22Rv1 (cell line): Measurements from ENCODE around the gene SYNPO.

Experiments used
- H3K27ac ChIP-seq: fragments of 450-650 bp; 2 replicates; pipeline ENCODE4 v1.5.1; 2017
- CTCF ChIP-seq: fragments of 450-650 bp; IDR thresholded peaks from 2 replicates; pipeline ENCODE4 v1.5.1; 2017; ENCODE audit warnings: mild to moderate bottlenecking
- ZFX ChIP-seq: fragments of 450-650 bp; IDR thresholded peaks from 2 replicates; pipeline ENCODE4 v1.6.1; 2017; ENCODE audit warnings: antibody characterized with exemption, borderline replicate concordance

Gene SYNPO

GRCh38 chr5:150639377-150639692, 1.1 kb upstream of the SYNPO start:
- no peak overlapping the region for H3K27ac ChIP-seq
- TF ChIP-seq ZFX = no peak
- TF ChIP-seq CTCF = no peak

DNA sequence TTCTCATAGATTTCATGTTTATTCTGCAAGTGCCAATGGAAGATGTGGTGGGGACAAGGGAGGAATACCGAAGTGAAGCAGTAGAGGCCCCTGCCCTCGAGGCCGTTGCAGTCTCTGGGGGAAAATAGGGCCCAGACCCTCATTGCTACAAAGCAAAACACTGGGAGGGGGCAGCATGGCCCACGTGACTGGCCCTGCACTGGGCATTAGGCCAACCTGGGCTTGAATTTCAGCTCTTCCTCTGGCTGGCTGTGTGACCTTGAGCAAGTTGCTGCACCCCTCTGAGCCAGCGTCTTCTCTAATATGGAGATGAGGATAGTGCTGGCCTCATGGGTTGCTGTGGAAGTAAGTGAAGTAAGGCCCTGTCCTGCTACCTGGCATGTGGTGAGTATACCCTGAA, 709 bp upstream of the SYNPO start:
- TF ChIP-seq ZFX (no peak), CTCF (no peak)

GRCh38 chr5:150641006-150641570, 628 bp downstream of the SYNPO start:
- TF ChIP-seq ZFX (no peak), CTCF (no peak)
- H3K27ac ChIP-seq = no peak overlapping the region

More for the DNA sequence above, 709 bp upstream of the SYNPO start:
- no peak overlapping the region for H3K27ac ChIP-seq

- TF ChIP-seq ZFX (no peak), CTCF (no peak)
- no peak overlapping the region for H3K27ac ChIP-seq
Measured at GRCh38 chr5:150641824-150642566, 1.5 kb downstream of the SYNPO start.

DNA sequence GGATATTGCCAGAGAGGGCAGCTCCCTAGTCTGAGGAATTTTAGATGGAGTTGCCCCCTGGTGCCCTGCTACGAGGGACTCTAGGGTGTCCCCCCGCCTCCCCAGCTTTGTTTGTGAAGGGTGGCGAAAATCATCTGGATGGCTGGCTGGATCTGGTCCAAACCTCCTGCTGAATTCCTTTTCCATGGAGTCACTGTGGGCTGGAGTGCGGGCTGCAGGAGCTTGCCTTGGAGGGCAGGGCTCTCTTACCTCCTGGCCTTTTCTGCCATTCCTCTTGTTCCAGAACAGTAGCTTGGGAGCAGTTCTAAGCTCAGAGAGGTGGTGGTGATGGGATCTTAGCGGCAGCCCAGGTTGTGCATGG, 2.1 kb downstream of the SYNPO start:
- no peak overlapping the region for H3K27ac ChIP-seq
- TF ChIP-seq CTCF = no peak
- no peak for TF ChIP-seq ZFX

DNA sequence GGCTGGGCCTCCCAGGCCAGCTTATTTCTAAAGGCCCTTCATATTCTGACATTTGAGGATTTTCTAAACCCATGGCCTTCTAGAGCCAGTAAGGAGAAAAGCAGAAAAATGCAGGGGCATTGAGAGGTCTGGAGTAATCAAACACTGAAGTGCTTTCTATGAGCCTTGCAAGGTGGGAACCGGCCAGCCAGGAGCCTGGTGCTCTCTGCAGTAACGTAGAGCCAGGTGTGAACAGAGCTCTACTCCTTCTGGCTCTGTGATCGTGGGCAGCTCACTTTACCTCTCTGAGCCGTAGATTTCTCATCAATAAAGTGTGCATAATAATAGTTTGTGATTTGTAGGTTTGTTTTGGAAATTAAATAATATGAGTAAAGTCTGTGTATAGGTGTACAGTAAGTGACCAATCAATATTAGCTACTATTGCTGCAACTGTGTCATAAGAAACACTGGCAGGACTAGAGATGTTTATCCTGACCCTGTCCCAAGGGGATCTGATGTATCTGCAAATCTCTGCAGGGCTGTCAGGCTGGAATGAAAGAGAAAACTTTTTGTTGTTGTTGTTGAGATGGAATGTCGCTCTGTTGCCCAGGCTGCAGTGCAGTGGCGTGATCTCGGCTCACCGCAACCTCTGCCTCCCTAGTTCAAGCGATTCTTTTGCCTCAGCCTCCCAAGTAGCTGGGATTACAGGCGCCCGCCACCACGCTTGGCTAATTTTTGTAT, 2.7 kb downstream of the SYNPO start:
- TF ChIP-seq CTCF (no peak), ZFX (no peak)
- no peak overlapping the region for H3K27ac ChIP-seq

DNA sequence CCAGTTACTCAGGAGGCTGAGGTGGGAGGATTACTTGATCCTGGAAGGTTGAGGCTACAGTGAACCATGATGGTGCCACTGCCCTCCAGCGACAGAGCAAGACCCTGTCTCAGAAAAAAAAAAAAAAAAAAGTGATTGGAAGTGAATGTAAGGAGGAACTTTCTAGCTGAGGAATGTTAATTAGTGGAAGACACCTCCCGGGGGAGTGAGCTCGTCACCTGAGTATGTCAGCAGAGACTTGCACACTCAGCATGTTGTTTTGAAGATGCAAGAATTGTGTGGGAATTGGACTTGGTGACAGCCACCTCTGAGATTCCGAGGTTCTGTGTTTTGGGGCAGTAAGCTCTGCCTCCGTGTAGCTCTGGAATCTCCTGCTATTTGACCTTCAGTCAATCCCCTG, 3.6 kb downstream of the SYNPO start:
- TF ChIP-seq CTCF = no peak
- no peak for TF ChIP-seq ZFX
- H3K27ac ChIP-seq = no peak overlapping the region
